GM21360 (cell line): ENCODE results near the gene TMPRSS12.
"Not testable (repeated sequence)": the region's sequence is repeated elsewhere in the genome, so short reads cannot be mapped to it uniquely, and the experiment has no call there.

Experiments
- ATAC-seq: cut with Tn5 transposase; IDR thresholded peaks from one replicate; pipeline ENCODE4 v1.9.1; 2021; ENCODE audit warnings: mild to moderate bottlenecking, moderate library complexity; ENCODE audit not compliant: unreplicated experiment

TMPRSS12 gene

GRCh38 chr12:50855679-50856078 is 13.0 kb downstream of the TMPRSS12 start:
- ATAC-seq = not testable (repeated sequence)

- no peak for ATAC-seq
Observed at GRCh38 chr12:50859621-50860310, 17.0 kb downstream of the TMPRSS12 start.

- ATAC-seq = no peak
Observed at GRCh38 chr12:50862316-50862715, 19.6 kb downstream of the TMPRSS12 start.

- ATAC-seq = no peak
Observed at GRCh38 chr12:50865266-50865665, 22.5 kb downstream of the TMPRSS12 start.

GRCh38 chr12:50868881-50869280 is 26.2 kb downstream of the TMPRSS12 start:
- ATAC-seq = not testable (repeated sequence)

- no peak for ATAC-seq
Observed at GRCh38 chr12:50882563-50882962, 39.8 kb downstream of the TMPRSS12 start.

GRCh38 chr12:50887191-50887590 is 44.5 kb downstream of the TMPRSS12 start:
- ATAC-seq = no peak

- ATAC-seq = no peak
Observed at GRCh38 chr12:50888666-50889065, 45.9 kb downstream of the TMPRSS12 start.

- ATAC-seq = no peak
Observed at GRCh38 chr12:50894241-50894640, 51.5 kb downstream of the TMPRSS12 start.

GRCh38 chr12:50901685-50902113 is 59.0 kb downstream of the TMPRSS12 start:
- no peak for ATAC-seq

- ATAC-seq = not testable (repeated sequence)
Observed at GRCh38 chr12:50908479-50908878, 65.8 kb downstream of the TMPRSS12 start.

GRCh38 chr12:50912361-50912760 is 69.6 kb downstream of the TMPRSS12 start:
- ATAC-seq = not testable (repeated sequence)

GRCh38 chr12:50913224-50913623 is 70.5 kb downstream of the TMPRSS12 start:
- no peak for ATAC-seq

GRCh38 chr12:50914872-50915484 is 72.3 kb downstream of the TMPRSS12 start:
- ATAC-seq = no peak

- ATAC-seq = no peak
Observed at GRCh38 chr12:50916292-50916691, 73.6 kb downstream of the TMPRSS12 start.

GRCh38 chr12:50918584-50919316 is 76.0 kb downstream of the TMPRSS12 start:
- no peak for ATAC-seq

- ATAC-seq = no peak
Observed at GRCh38 chr12:50922820-50923219, 80.1 kb downstream of the TMPRSS12 start.

- ATAC-seq = no peak
Observed at GRCh38 chr12:50923361-50924130, 80.8 kb downstream of the TMPRSS12 start.

- ATAC-seq = peak; percentile 19
Observed at GRCh38 chr12:50924131-50924438, 81.4 kb downstream of the TMPRSS12 start.

- peak; percentile 86 for ATAC-seq
Observed at GRCh38 chr12:50924439-50925341, 82.0 kb downstream of the TMPRSS12 start.
